Tibial nerve (tissue), 4 donors: ENCODE data around the gene C5AR2.

ENCODE experiments used
- CTCF ChIP-seq, 5 experiments: fragments of 200-600 bp in 3 of 5; fragments of 450-650 bp in 2 of 5; sonication (generic) in 3 of 5; IDR thresholded peaks; one replicate each; pipeline ENCODE4 v1.5.1; 2016 to 2019; ENCODE audit warnings: antibody characterized with exemption in 5 of 5, mild to moderate bottlenecking in 3 of 5, moderate library complexity in 2 of 5
- EP300 ChIP-seq, 2 donors: sonication (generic); formaldehyde crosslinking; IDR thresholded peaks; one replicate each; pipeline ENCODE4 v1.6.1; 2017; ENCODE audit warnings: antibody characterized with exemption in 2 of 2, mild to moderate bottlenecking in 1 of 2
- POLR2A ChIP-seq, 2 donors: fragments of 450-650 bp; IDR thresholded peaks; one replicate each; pipeline ENCODE4 v1.6.1; 2017; ENCODE audit warnings: antibody characterized with exemption in 2 of 2, mild to moderate bottlenecking in 2 of 2, moderate library complexity in 2 of 2

GRCh38 chr19:47331490-47331889 is 485 bp upstream of the C5AR2 start:
- no peak for TF ChIP-seq CTCF (IDR thresholded peaks at IDR 0.05)
- TF ChIP-seq POLR2A (IDR thresholded peaks at IDR 0.05): no peak
- no peak for TF ChIP-seq EP300 (IDR thresholded peaks at IDR 0.05)
